ENCODE results near the gene FSHR. TPM values are rescaled to one million over a fixed set of nuclear protein-coding genes. Genes with fewer than 3 reads are reported as not detected.

FSHR gene
- total RNA-seq, 1 experiment from 2014 or later, result not detected

- Histone ChIP-seq H3K79me2 (ENCODE audit: low read depth) (no peaks in the 10 kb centered on the region), H3K9me3 (ENCODE audit: insufficient read depth, low read depth) (no peaks in the 10 kb centered on the region), H4K20me1 (ENCODE audit: insufficient read depth) (no peaks in the 10 kb centered on the region), H3K4me3 (no peak overlapping the region), H3K4me2 (no peak overlapping the region), H3K36me3 (ENCODE audit: low read depth) (no peaks in the 10 kb centered on the region), H3K9me2 (ENCODE audit: insufficient read depth) (no peaks in the 10 kb centered on the region), H3F3A (ENCODE audit: insufficient read depth, low read depth) (no peaks in the 10 kb centered on the region), H2AFZ (no peak overlapping the region), H3K4me1 (replicated peaks; ENCODE audit: insufficient read depth) (no peaks in the 10 kb centered on the region), H3K27ac (no peak overlapping the region), H3K27me3 (ENCODE audit: insufficient read depth, low read depth) (no peaks in the 10 kb centered on the region)
- ChIA-PET CTCF (interaction anchor here (0.6 kb wide), 1 partner anchor 362 kb away, joined by 3 read pairs; no protein-coding TSS in a partner anchor), POLR2A (ENCODE audit: unreplicated experiment) (interaction anchor here (0.6 kb wide), 1 partner anchor 1400 kb away, joined by 5 read pairs; no protein-coding TSS in a partner anchor)
- intact Hi-C loops (cut with micrococcal nuclease; ENCODE audit: unreplicated experiment), result no loop called here
- TF ChIP-seq CTCF (conservative IDR thresholded peaks at IDR 0.05), result no peak
- TF ChIP-seq EZH2 (IDR thresholded peaks at IDR 0.05; ENCODE audit: low read depth), result no peak
- BruUV-seq (replicated peaks), result no TSS peak
- DNase-seq, result no peak
These were observed 113.3 kb downstream of the FSHR start for GRCh38 chr2:49041061-49041460.

GRCh38 chr2:49037197-49037596 lies 117.1 kb downstream of the FSHR start:
- intact Hi-C loops (cut with micrococcal nuclease; ENCODE audit: unreplicated experiment), result no loop called here
- no peaks in the 10 kb centered on the region for H3K4me1 ChIP-seq (replicated peaks; ENCODE audit: insufficient read depth)
- POLR2A ChIA-PET (ENCODE audit: unreplicated experiment), result no interaction called here
- H3K79me2 ChIP-seq (ENCODE audit: low read depth), result no peaks in the 10 kb centered on the region
- DNase-seq, result no peak
- H3K27ac ChIP-seq, result no peak overlapping the region
- no peaks in the 10 kb centered on the region for H4K20me1 ChIP-seq (ENCODE audit: insufficient read depth)
- CTCF ChIA-PET, result no interaction called here
- no peaks in the 10 kb centered on the region for H3F3A ChIP-seq (ENCODE audit: insufficient read depth, low read depth)
- no peak overlapping the region for H3K4me2 ChIP-seq
- no peak for TF ChIP-seq CTCF (conservative IDR thresholded peaks at IDR 0.05)
- TF ChIP-seq EZH2 (IDR thresholded peaks at IDR 0.05; ENCODE audit: low read depth), result no peak
- H3K9me3 ChIP-seq (ENCODE audit: insufficient read depth, low read depth), result no peaks in the 10 kb centered on the region
- no peaks in the 10 kb centered on the region for H3K27me3 ChIP-seq (ENCODE audit: insufficient read depth, low read depth)
- H2AFZ ChIP-seq, result no peak overlapping the region
- no peaks in the 10 kb centered on the region for H3K36me3 ChIP-seq (ENCODE audit: low read depth)
- H3K4me3 ChIP-seq, result no peak overlapping the region
- BruUV-seq (replicated peaks), result no TSS peak
- no peaks in the 10 kb centered on the region for H3K9me2 ChIP-seq (ENCODE audit: insufficient read depth)

GRCh38 chr2:49035481-49035880 lies 118.8 kb downstream of the FSHR start:
- no peak for TF ChIP-seq CTCF (conservative IDR thresholded peaks at IDR 0.05)
- no peak for TF ChIP-seq EZH2 (IDR thresholded peaks at IDR 0.05; ENCODE audit: low read depth)
- Histone ChIP-seq H3K36me3 (ENCODE audit: low read depth) (no peaks in the 10 kb centered on the region), H3K9me3 (ENCODE audit: insufficient read depth, low read depth) (no peaks in the 10 kb centered on the region), H3K4me1 (replicated peaks; ENCODE audit: insufficient read depth) (no peaks in the 10 kb centered on the region), H3F3A (ENCODE audit: insufficient read depth, low read depth) (no peaks in the 10 kb centered on the region), H3K4me2 (no peak overlapping the region), H2AFZ (no peak overlapping the region), H3K9me2 (ENCODE audit: insufficient read depth) (no peaks in the 10 kb centered on the region), H4K20me1 (ENCODE audit: insufficient read depth) (no peaks in the 10 kb centered on the region), H3K4me3 (no peak overlapping the region), H3K27me3 (ENCODE audit: insufficient read depth, low read depth) (no peaks in the 10 kb centered on the region), H3K79me2 (ENCODE audit: low read depth) (no peaks in the 10 kb centered on the region), H3K27ac (no peak overlapping the region)
- DNase-seq, result no peak
- POLR2A ChIA-PET (ENCODE audit: unreplicated experiment), result no interaction called here
- no TSS peak for BruUV-seq (replicated peaks)
- intact Hi-C loops (cut with micrococcal nuclease; ENCODE audit: unreplicated experiment), result no loop called here
- CTCF ChIA-PET, result no interaction called here

All from PC-9 (cell line).